ENCODE data around the gene ZNF287.
"Not testable (repeated sequence)": the region's sequence is repeated elsewhere in the genome, so short reads cannot be mapped to it uniquely, and the experiment has no call there.

ZNF287 gene

GRCh38 chr17:16552637-16553045 lies 16.4 kb downstream of the ZNF287 start:
- Histone ChIP-seq H3K27me3 (replicated peaks; ENCODE audit: control insufficient read depth, insufficient read depth, low read length) (no peaks in the 10 kb centered on the region), H3K4me3 (replicated peaks; ENCODE audit: low read depth, low read length) (no peak overlapping the region), H3K36me3 (ENCODE audit: control insufficient read depth, insufficient read depth, low read length) (no peaks in the 10 kb centered on the region)
- no peak for DNase-seq (ENCODE audit: extremely low read depth, insufficient read length)
- TF ChIP-seq CTCF (IDR thresholded peaks at IDR 0.05; ENCODE audit: insufficient read depth, low read length, poor library complexity, severe bottlenecking), result no peak

- no peak for DNase-seq (ENCODE audit: extremely low read depth, insufficient read length)
These were observed 16.9 kb downstream of the ZNF287 start for GRCh38 chr17:16551878-16552636.

GRCh38 chr17:16537130-16537458 lies 31.9 kb downstream of the ZNF287 start:
- DNase-seq (ENCODE audit: extremely low read depth, insufficient read length), result no peak
- Histone ChIP-seq H3K36me3 (ENCODE audit: control insufficient read depth, insufficient read depth, low read length) (no peaks in the 10 kb centered on the region), H3K27me3 (replicated peaks; ENCODE audit: control insufficient read depth, insufficient read depth, low read length) (no peaks in the 10 kb centered on the region), H3K4me3 (replicated peaks; ENCODE audit: low read depth, low read length) (no peak overlapping the region)
- no peak for TF ChIP-seq CTCF (IDR thresholded peaks at IDR 0.05; ENCODE audit: insufficient read depth, low read length, poor library complexity, severe bottlenecking)

More at GRCh38 chr17:16551878-16552636, 16.9 kb downstream of the ZNF287 start:
- no peak overlapping the region for H3K4me3 ChIP-seq (replicated peaks; ENCODE audit: low read depth, low read length)
- H3K27me3 ChIP-seq (replicated peaks; ENCODE audit: control insufficient read depth, insufficient read depth, low read length), result no peaks in the 10 kb centered on the region
- no peak for TF ChIP-seq CTCF (IDR thresholded peaks at IDR 0.05; ENCODE audit: insufficient read depth, low read length, poor library complexity, severe bottlenecking)
- H3K36me3 ChIP-seq (ENCODE audit: control insufficient read depth, insufficient read depth, low read length), result no peaks in the 10 kb centered on the region

GRCh38 chr17:16534236-16534635 lies 34.8 kb downstream of the ZNF287 start:
- no peak overlapping the region for H3K4me3 ChIP-seq (replicated peaks; ENCODE audit: low read depth, low read length)
- no peak for DNase-seq (ENCODE audit: extremely low read depth, insufficient read length)
- TF ChIP-seq CTCF (IDR thresholded peaks at IDR 0.05; ENCODE audit: insufficient read depth, low read length, poor library complexity, severe bottlenecking), result no peak
- no peaks in the 10 kb centered on the region for H3K27me3 ChIP-seq (replicated peaks; ENCODE audit: control insufficient read depth, insufficient read depth, low read length)
- no peaks in the 10 kb centered on the region for H3K36me3 ChIP-seq (ENCODE audit: control insufficient read depth, insufficient read depth, low read length)

- Histone ChIP-seq H3K36me3 (ENCODE audit: control insufficient read depth, insufficient read depth, low read length) (no peaks in the 10 kb centered on the region), H3K27me3 (replicated peaks; ENCODE audit: control insufficient read depth, insufficient read depth, low read length) (no peaks in the 10 kb centered on the region), H3K4me3 (replicated peaks; ENCODE audit: low read depth, low read length) (no peak overlapping the region)
- TF ChIP-seq CTCF (IDR thresholded peaks at IDR 0.05; ENCODE audit: insufficient read depth, low read length, poor library complexity, severe bottlenecking), result no peak
- DNase-seq (ENCODE audit: extremely low read depth, insufficient read length), result no peak
These were observed 39.1 kb downstream of the ZNF287 start for GRCh38 chr17:16529906-16530305.

GRCh38 chr17:16527298-16527697 lies 41.7 kb downstream of the ZNF287 start:
- DNase-seq (ENCODE audit: extremely low read depth, insufficient read length), result no peak
- no peaks in the 10 kb centered on the region for H3K27me3 ChIP-seq (replicated peaks; ENCODE audit: control insufficient read depth, insufficient read depth, low read length)
- no peak overlapping the region for H3K4me3 ChIP-seq (replicated peaks; ENCODE audit: low read depth, low read length)
- TF ChIP-seq CTCF (IDR thresholded peaks at IDR 0.05; ENCODE audit: insufficient read depth, low read length, poor library complexity, severe bottlenecking), result no peak
- H3K36me3 ChIP-seq (ENCODE audit: control insufficient read depth, insufficient read depth, low read length), result no peaks in the 10 kb centered on the region

GRCh38 chr17:16525556-16525955 lies 43.4 kb downstream of the ZNF287 start:
- H3K36me3 ChIP-seq (ENCODE audit: control insufficient read depth, insufficient read depth, low read length); H3K4me3 ChIP-seq (replicated peaks; ENCODE audit: low read depth, low read length); DNase-seq (ENCODE audit: extremely low read depth, insufficient read length); H3K27me3 ChIP-seq (replicated peaks; ENCODE audit: control insufficient read depth, insufficient read depth, low read length): not testable (repeated sequence)

Measured in GM06990 (cell line).